MV-4-11 (cell line): ENCODE data around the gene ACTN2.

ENCODE experiments used
- DNase-seq: peaks from one replicate; lab custom pipeline; 2025; lab: John Stamatoyannopoulos, UW

The ACTN2 gene

GRCh38 chr1:236774926-236775325 lies 88.6 kb downstream of the ACTN2 start:
- DNase-seq = no peak

GRCh38 chr1:236779312-236779711 lies 93.0 kb downstream of the ACTN2 start:
- no peak for DNase-seq

GRCh38 chr1:236785477-236785876 lies 99.2 kb downstream of the ACTN2 start:
- DNase-seq = no peak

- no peak for DNase-seq
Observed at GRCh38 chr1:236786453-236786852, 100.2 kb downstream of the ACTN2 start.

GRCh38 chr1:236794585-236795034 lies 108.3 kb downstream of the ACTN2 start:
- DNase-seq = no peak

DNA sequence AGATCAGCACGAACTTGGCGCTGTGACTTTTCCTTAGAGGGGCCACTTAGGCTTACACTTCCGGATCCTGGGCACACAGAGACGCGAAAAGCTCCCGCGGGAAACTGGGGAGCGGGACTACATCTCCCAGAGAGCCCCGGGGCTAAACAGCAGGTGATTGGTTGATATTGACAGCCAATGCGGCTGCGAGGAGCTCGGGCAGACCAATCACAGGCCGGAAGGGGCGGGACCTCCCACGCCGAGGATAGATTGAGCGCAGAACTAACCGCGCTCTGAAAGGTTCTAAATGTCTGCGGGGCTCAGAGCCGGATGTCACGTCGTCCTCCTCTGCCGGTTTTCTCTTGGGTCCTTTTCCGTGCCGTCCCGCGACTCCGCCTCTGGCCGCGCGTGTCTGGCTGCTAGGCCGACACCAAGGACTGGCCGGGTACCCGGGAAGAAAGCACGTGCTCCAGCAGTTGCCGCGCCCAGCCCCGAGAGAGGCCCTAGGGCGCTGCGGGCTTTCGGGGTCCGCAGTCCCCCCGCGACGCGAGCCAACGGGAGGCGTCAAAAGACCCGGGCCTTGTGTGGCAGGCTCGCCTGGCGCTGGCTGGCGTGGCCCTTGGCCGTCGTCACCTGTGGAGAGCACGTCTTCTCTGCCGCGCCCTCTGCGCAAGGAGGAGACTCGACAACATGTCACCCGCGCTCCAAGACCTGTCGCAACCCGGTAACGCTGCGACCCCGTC lies 108.9 kb downstream of the ACTN2 start, which contains the start of gene MTR:
Gene MTR (plus strand): TSS at position 258 of the 722 bp plus-strand sequence. CDS start 412 bp downstream, at position 670.
- peak; percentile 100 for DNase-seq

DNA sequence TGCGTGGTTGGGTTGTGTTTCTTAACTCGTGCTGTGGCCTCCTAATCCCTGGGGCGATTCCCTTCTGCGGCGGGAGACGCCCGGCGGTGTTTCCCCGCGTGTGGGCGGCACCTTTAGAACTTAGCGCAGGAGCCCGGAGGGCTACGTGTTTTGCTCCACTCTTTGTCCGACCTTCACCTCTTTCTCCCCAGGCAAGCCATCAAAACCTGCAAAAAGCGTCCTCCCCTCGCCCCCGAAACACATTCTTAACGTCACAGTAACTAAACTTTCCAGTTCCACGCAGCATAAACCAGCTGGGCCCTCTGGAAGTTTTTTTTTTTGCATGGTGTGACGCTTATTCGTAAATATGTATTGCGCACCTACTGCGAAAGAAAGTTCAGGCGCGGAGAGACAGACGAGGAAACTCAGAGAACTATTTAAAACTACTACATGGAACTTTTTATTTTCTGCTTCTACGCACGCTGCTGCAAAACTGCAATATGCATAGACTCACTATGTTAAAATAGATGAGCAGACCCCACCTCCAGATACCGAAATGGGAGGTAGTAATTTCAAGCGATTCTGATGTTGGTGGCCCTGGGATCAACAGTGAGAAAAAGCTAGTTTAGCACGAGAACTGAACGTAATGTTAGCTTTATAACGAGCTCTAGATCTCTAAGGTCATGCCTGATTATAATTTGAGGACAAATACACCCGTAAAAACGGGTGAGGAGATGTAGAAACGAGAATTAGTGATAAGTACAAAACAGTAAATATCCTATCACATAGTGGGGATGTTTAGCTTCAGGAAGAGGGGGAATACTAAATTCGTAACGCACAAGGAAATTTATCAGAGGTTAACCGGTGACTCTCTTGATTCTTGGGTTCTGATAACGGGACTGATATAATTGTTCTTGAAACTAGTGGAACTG lies 109.7 kb downstream of the ACTN2 start:
- DNase-seq = peak; percentile 23

- DNase-seq = no peak
Observed at GRCh38 chr1:236799001-236799400, 112.7 kb downstream of the ACTN2 start.

GRCh38 chr1:236800002-236800620 lies 113.8 kb downstream of the ACTN2 start:
- no peak for DNase-seq

GRCh38 chr1:236800623-236801022 lies 114.3 kb downstream of the ACTN2 start:
- no peak for DNase-seq

- DNase-seq = no peak
Observed at GRCh38 chr1:236802264-236802663, 116.0 kb downstream of the ACTN2 start.

GRCh38 chr1:236806634-236807033 lies 120.3 kb downstream of the ACTN2 start:
- DNase-seq = no peak

DNA sequence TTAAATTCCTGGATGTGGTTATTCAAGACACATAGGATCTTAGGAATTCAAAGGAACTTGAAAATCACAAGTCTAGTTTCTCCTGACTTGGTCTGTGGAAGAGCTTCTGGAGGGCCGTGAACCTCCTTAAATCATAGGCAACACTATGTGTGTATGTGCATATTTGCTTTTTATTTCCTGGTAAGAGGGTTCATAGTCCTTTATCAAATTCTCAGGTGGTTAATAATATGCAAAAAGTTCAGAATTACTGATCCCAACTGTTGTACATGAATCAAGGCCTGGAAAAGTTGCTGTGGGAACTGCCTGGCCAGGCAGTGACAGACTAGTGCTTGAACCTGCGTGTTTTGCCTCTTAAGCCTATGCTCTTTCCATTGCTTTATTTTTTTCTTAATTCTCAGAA lies 121.7 kb downstream of the ACTN2 start:
- DNase-seq = no peak

- no peak for DNase-seq
Observed at GRCh38 chr1:236808564-236809130, 122.3 kb downstream of the ACTN2 start.

- DNase-seq = no peak
Observed at GRCh38 chr1:236809148-236809547, 122.8 kb downstream of the ACTN2 start.

DNA sequence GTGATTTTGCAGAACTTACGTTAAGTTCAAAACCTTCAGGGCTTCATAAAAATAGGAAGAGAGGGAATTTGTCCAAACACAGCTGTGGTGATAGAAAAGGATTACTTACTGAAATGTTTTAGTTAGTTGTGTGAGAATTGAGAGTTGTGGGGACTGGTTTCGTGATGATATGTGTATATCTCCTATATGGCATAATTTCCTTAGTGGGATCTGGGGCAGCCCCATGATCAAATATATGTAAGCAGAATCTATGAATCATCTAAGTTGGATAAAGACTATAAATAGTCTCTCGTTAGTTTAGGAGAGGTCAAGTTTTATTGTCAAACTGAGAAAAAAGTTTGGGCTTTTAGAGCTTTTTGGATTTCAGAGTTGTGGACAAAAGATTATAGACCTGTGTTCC lies 123.7 kb downstream of the ACTN2 start:
- DNase-seq = no peak

DNA sequence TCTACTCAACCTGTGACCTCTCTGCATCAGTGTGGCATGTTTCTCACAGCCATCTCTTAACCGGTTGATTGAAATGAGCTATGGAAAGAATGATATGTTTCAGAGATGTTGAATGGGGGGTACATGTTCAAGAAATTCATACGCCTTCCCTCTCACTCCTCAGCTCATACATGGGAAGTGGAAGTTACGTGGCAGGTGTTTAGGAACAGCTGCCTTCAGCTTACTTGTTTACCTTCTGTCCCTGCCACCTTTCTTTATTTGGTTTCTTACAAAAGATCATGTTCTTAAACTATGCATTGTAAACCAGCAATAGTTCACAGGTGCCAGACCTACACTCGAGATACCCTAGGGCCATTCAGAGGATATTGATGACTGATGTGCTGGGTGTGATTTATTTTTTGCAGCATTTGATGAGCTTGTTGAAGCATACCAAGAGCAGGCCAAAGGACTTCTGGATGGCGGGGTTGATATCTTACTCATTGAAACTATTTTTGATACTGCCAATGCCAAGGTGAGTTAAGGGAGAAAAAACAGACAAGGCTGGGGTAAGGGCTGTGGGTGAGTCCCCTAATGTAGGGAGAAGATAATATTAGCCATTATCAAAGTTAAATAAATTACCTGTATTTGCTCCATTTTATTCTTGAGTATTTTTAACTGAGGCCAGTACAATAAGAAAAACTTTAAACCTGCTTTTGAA lies 126.2 kb downstream of the ACTN2 start:
- DNase-seq = no peak
